ENCODE data around the gene LCE1B.

DNA sequence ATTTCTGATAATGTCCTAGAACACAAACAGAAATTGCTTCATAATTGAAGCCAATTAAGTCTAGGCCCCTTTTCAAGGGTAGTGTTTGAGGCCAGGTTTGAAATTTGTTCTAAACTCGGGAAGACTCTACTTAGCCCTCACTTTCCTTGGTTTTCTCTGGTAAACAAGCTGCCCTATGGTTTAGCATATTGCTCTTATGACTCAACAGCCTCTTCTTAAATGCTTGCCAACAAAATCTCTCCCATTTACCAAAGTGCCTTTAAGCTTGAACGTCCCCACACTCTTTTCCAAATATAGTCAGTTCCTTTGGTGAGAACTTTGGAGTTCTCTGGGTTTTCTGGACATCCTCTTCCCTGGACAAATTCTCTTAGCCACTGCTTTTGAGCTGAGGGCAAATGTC is 25.1 kb downstream of the LCE1B start:
- no peak for TF ChIP-seq POLR2AphosphoS5 (IDR thresholded peaks at IDR 0.05; ENCODE audit: low read depth)
- no peak for TF ChIP-seq REST (IDR thresholded peaks at IDR 0.05; ENCODE audit: insufficient replicate concordance, low read depth)
- TF ChIP-seq, protein P1, sequence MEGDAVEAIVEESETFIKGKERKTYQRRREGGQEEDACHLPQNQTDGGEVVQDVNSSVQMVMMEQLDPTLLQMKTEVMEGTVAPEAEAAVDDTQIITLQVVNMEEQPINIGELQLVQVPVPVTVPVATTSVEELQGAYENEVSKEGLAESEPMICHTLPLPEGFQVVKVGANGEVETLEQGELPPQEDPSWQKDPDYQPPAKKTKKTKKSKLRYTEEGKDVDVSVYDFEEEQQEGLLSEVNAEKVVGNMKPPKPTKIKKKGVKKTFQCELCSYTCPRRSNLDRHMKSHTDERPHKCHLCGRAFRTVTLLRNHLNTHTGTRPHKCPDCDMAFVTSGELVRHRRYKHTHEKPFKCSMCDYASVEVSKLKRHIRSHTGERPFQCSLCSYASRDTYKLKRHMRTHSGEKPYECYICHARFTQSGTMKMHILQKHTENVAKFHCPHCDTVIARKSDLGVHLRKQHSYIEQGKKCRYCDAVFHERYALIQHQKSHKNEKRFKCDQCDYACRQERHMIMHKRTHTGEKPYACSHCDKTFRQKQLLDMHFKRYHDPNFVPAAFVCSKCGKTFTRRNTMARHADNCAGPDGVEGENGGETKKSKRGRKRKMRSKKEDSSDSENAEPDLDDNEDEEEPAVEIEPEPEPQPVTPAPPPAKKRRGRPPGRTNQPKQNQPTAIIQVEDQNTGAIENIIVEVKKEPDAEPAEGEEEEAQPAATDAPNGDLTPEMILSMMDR (IDR thresholded peaks at IDR 0.05; ENCODE audit: insufficient read depth, low read length): no peak
- TF ChIP-seq SPI1 (IDR thresholded peaks at IDR 0.05; ENCODE audit: borderline replicate concordance, low read depth): no peak
